KOPT-K1 (cell line): ENCODE measurements around the gene CRTC1.

Experiments used
- H3K27ac ChIP-seq: fragments of 200-600 bp; sonication (generic); 2 replicates; pipeline ENCODE4 v1.5.1; 2016; ENCODE audit warnings: antibody characterized with exemption, mild to moderate bottlenecking, low read depth, low read length; ENCODE audit not compliant: poor library complexity, severe bottlenecking
- H3K36me3 ChIP-seq: fragments of 200-600 bp; sonication (generic); 2 replicates; pipeline ENCODE4 v1.5.1; 2017; ENCODE audit warnings: antibody characterized with exemption, mild to moderate bottlenecking, low read length, moderate library complexity; ENCODE audit not compliant: insufficient read depth
- H3K9me3 ChIP-seq: fragments of 200-600 bp; sonication (generic); 2 replicates; pipeline ENCODE4 v1.5.1; 2017; ENCODE audit warnings: antibody characterized with exemption, low read length, mild to moderate bottlenecking; ENCODE audit not compliant: insufficient read depth, poor library complexity, severe bottlenecking

The CRTC1 gene

DNA sequence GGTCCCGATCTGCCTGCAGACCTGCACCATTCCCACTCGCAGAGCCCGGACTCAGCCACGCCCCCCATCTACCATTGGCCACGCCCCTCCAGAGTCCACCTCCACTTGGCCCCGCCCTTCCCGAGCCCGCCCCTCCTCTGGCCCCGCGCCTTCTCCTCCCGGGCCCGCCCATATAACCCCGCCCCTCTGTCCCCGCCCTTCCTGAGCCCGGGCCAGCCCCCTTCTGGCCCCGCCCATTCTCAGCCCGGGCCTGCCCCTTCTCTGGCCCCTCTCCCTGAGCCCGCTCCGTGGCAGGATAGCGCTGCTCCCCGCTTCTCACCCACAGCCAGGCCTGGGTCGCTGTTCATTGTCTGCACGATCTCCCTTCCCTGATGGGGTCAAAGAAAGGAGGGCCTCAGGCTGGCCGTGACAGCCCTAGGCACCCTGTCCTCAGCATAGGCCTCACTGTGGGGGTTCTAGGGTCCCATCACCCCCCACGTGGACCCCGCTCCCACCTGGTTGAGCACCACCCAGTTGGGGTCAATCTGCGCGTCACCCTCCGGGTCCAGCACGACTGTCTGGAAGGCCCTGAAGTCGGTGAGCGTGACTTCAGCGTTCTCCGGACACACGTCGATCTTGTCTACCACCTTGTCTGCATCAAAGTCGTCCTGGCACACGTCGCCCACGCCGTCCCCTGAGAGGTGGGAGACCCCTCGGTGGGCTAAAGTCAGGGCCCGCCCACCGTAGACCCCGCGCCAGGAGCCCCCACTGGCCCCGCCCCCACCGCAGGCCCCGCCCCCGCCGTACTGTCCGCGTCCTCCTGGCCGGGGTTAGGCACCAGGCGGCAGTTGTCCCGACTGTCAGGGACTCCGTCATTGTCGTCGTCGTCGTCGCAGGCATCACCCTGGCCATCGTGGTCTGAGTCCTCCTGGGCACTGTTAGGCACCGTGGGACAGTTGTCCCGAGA, 102.0 kb downstream of the CRTC1 start:
- no peaks in the 10 kb centered on the region for H3K36me3 ChIP-seq
- peaks cover 8% of the 10 kb centered on the region for H3K9me3 ChIP-seq
- H3K27ac ChIP-seq: no peak overlapping the region

DNA sequence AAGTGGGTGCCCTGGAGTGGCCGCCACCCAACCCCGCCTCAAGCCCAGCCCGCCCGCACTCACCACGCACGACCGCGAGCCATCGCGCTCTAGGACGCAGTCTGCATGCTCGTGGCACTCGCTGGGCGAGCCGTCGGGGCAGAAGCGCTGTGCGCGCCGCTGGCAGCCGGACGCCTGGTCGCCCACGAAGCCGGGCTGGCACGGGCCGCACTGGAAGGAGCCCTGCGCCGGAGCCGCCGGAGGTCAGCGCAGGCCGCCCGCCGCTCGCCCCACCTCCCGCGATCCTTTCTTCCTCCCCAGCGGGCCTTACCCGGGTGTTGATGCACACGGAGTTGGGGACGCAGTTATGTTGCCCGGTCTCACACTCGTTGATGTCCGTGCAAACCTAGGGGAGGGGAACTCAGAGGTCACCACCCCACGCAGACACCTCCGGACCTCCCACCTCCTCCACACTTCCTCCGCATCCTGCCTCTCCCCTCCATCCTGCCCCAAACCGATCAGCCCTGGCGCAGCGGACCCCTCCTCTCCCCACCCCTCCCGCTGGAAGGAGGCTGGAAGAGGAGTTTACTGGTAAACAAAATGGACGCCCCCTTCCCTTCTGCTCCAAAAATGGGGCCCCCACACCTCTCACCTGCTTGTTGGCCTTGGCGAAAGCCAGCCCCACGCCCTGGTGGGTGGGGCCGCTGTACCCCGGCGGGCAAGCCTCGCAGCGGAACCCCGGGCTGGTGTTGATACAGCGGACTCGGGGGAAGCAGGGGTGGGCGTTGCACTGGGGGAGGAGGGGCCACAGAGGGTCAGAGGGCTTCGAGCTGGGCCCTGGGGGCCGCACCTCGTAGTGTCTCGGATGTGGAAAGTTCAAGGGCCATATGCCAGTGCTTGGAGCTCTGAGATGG, 105.3 kb downstream of the CRTC1 start:
- Histone ChIP-seq H3K36me3 (no peaks in the 10 kb centered on the region), H3K27ac (no peak overlapping the region)

DNA sequence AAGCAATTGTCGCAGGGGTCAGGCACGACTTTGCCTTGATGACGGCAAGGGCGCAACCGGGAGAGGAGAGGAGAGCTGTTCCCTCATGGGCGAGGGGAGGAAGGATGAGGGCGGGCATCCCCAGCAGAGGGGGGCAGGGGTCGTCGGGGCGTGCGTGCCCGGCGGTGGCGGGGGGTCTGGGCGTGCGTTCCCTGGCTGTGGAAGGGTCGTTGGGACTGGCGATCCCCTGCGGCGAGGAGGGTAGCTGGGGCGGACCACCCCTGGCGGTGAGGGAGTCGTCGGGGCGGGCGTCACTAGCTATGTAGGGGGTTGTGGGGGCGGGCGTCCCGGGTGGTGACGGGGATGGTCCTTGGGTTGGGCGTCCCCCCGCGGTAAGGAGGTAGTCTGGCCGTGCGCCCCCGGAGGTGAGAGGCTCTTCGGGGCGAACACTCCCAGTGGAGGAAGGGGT, 106.0 kb downstream of the CRTC1 start:
- Histone ChIP-seq H3K9me3 (peaks cover 12% of the 10 kb centered on the region), H3K27ac (no peak overlapping the region), H3K36me3 (no peaks in the 10 kb centered on the region)

More for the DNA sequence above, 105.3 kb downstream of the CRTC1 start:
- H3K9me3 ChIP-seq: peaks cover 12% of the 10 kb centered on the region

DNA sequence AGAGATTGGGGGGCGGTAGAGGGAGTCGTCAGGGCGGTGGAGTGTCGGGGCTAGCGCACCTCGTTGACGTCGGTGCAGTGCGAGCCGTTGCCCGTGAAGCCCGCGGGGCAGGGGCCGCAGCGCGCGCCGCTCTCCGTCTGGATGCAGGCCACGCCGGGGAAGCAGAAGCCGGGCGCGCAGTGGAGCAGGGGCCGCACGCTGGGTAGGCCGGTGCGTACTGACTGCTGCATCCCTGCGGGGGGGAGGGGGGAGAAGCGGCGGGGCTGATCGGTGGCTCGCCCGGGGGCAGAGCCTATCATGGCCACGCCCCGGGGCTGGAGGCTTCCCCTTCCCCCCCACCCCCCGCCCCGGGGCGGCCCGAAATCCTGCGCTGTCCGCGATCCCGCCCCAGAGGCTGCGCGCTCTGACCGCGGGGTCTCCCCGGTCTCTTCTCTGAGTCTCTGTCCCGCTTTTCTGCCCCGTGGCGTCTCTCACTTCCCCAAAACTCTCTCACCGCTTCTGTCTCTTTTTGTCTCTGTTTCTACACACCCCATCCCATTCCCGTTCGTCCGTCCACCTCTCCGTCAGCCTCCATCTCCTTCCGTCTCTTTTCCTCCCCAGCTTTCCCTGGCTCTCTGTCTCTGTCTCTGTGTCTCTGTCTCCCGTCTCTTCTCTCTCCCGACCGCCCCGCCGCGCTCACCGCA, 106.5 kb downstream of the CRTC1 start:
- peaks cover 12% of the 10 kb centered on the region for H3K9me3 ChIP-seq
- no peaks in the 10 kb centered on the region for H3K36me3 ChIP-seq
- H3K27ac ChIP-seq: no peak overlapping the region

DNA sequence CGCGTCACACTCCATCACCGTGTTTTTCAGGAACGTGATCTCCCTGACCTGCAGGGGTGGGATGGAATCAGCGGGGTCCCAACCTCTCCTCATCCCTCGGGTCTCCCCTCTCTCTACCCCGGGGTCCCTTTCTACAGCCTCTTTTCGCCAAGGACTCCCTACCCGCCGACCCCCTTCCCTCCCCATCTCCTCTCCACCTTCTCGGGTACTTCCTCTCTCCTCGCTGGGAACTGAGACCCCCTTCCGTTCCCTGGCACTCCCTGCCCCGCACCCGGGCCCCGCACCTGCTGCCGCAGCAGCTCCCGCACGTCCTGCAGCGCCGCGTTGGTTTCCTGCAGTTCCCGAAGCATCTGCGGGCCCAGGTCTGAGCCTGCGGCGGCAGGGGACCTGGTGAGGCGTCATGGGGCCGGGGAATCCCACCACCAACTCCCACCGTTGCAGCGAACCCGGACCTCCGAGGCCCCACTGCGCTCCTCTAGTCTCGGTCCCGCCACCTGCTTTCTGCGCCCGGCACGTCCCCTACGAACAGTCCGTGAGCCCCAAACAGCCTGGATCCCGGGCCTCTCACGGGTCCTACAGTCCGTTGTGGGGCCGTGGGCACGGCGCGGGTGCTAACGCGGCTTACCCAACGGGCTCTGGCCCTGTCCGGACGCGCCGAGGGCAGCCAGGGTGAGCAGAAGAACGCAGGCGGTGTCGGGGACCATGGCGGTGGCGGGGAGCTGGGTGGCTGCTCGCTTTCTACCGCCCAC, 107.3 kb downstream of the CRTC1 start, which contains the start of gene COMP:
TSS of gene COMP (minus strand) at position 740 of the 749 bp plus-strand sequence. CDS start at position 704, 36 bp downstream.
- Histone ChIP-seq H3K27ac (no peak within 1 kb of the TSS), H3K9me3 (peaks cover 12% of the 10 kb centered on the region), H3K36me3 (no peaks in the 10 kb centered on the region)

DNA sequence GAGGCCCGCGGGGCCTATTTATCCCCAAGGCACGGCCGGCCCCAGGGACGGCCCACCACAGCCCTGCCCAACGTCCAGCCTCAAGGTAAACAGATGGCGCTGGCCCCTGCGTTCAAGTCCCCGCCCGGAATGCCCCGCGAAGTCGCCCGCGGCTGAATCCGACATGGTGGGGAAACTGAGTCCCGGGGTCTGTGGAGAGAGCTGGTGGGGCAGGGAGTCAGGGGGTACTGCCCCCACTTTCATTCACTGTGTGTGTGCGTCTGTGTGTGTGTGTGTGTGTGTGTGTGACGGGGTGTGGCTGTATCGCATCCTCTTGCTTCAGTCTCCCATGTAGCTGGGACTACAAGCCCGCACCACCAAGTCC, 107.8 kb downstream of the CRTC1 start:
- peaks cover 12% of the 10 kb centered on the region for H3K9me3 ChIP-seq
- no peak overlapping the region for H3K27ac ChIP-seq
- H3K36me3 ChIP-seq: no peaks in the 10 kb centered on the region

DNA sequence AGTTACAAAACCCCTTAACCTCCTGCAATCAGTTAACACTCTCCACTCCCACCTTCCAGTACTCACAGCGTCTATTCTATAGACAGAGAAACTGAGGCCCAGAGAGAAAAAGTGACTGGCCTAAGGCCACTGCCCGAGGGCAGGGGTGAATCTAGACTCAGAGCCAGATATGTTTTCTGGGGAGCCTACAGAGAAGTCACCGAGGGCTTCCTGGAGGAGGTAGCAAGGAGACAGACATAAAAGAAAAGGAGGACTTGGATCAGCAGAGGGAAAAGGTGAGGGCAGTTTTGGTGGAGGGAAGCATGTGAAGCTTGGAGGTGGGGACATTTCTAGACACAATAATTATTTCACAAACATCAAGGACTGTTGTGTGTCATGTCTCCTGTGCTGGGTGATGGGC, 109.2 kb downstream of the CRTC1 start:
- H3K36me3 ChIP-seq: no peaks in the 10 kb centered on the region
- no peak overlapping the region for H3K27ac ChIP-seq

DNA sequence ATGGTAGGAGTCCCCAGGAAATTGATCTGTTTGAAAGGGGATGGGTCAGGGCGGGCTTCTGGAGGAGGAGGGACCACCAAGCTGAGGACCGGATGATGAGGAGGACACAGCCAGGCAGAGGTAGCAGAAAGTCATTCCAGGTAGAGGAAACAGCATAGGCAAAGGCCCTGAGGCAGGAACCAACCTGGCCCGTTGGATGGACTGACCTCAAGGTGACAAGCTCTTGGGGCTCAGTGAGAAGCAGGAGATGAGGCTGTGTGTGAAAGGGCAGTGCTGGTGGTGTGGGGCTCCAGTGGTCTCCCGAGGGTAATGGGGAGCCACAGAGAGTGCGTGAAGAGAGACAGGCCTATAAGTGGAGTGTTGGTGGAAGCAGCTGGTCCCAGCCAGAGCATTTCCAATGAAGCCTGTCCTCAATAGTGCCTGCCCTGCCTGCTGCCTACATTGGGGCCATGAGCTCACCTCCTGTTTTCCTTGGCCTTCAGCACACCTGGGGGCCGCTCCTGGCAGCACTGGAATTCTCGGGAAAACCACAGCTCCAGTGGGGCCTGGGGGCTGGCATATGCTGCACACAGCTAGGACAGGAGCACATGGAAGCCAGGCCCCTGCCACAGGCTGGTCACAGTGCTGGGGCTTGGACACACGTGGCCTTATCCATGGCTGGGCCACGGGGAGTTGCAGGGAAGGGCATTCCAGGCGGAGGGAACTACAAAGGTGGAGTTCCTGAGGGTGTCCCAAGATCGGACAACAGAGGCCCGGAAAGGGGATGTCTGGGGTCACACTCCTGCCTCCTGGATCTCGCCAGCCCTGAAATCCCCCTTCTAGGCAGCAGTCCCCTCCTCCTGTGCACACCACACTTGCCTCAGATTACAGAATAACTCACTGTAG, 109.9 kb downstream of the CRTC1 start:
- no peaks in the 10 kb centered on the region for H3K36me3 ChIP-seq
- H3K9me3 ChIP-seq: peaks cover 12% of the 10 kb centered on the region
- no peak overlapping the region for H3K27ac ChIP-seq

More for the DNA sequence above, 109.2 kb downstream of the CRTC1 start:
- H3K9me3 ChIP-seq: peaks cover 12% of the 10 kb centered on the region

DNA sequence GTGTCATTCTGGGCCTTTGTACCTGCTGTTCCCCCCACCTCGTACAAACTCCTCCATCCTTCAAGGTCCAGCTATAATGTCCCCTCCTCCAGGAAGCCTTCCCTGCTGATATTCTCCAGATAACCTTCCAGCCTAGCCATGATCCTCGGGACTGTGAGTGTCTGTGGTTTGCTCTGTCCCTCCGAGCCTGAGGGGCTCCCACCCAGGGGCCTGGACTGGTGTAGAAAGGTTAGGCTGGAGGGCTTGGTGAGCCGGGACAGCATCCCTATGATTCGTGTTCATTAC, 110.5 kb downstream of the CRTC1 start:
- Histone ChIP-seq H3K27ac (no peak overlapping the region), H3K36me3 (no peaks in the 10 kb centered on the region), H3K9me3 (peaks cover 8% of the 10 kb centered on the region)

DNA sequence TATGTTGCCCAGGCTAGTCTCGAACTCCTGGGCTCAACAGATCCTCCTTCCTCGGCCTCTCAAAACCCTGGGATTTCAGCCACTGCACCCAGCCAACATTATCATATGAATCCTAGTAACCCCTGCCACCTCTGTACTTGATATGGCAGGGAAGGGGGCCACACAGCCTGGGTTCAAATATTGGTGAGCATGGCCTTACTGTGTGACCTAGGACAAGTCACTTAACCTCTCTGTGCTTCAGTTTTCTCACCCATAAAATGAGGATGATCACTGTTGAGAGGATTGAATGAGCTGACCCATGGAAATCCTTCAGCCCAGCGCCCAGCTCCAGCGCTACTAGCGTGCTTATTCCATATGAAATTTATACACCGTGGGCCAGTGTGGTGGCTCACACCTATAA, 111.2 kb downstream of the CRTC1 start:
- Histone ChIP-seq H3K27ac (no peak overlapping the region), H3K36me3 (no peaks in the 10 kb centered on the region), H3K9me3 (peaks cover 5% of the 10 kb centered on the region)

DNA sequence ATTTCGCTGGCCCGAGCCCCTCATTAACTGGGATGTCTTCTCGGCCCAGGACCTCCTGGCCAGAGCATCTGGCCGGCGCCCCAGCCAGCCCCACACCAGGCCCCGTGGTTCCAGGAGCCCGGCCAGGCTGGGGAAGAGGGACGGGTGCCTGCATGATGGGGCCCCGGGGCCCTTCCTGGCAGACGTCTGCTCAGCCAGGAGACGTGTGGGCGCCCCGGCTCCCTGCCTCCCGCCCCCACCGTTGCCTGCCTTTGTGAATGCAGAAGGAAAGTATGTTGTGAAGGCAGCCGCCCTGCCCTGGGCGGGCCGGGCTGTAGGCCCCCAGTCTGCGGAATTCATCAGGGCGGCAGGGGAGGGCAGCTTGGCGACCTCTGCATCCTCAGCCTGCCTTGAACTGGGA, 112.1 kb downstream of the CRTC1 start:
- H3K27ac ChIP-seq: no peak overlapping the region
- no peaks in the 10 kb centered on the region for H3K36me3 ChIP-seq
- peaks cover 3% of the 10 kb centered on the region for H3K9me3 ChIP-seq

DNA sequence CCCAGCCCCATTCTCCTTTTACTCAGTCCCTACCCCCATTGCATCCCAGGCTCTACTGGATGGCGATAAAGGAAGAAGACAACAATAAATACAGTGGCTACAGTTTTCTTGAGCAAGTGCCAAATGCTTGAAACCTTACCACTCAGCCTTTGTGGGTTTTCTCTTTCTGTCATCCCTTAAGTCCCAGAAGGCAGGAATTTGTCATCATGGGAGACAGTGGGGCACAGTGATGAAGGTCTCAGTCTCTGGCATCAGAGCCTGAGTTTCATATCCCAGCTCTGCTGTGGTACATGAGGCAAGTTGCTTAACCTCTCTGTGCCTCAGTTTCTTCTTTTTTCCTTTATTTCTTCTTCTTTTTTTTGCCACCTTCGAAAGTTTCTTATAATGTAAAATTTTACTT, 112.8 kb downstream of the CRTC1 start:
- no peaks in the 10 kb centered on the region for H3K36me3 ChIP-seq
- no peak overlapping the region for H3K27ac ChIP-seq

DNA sequence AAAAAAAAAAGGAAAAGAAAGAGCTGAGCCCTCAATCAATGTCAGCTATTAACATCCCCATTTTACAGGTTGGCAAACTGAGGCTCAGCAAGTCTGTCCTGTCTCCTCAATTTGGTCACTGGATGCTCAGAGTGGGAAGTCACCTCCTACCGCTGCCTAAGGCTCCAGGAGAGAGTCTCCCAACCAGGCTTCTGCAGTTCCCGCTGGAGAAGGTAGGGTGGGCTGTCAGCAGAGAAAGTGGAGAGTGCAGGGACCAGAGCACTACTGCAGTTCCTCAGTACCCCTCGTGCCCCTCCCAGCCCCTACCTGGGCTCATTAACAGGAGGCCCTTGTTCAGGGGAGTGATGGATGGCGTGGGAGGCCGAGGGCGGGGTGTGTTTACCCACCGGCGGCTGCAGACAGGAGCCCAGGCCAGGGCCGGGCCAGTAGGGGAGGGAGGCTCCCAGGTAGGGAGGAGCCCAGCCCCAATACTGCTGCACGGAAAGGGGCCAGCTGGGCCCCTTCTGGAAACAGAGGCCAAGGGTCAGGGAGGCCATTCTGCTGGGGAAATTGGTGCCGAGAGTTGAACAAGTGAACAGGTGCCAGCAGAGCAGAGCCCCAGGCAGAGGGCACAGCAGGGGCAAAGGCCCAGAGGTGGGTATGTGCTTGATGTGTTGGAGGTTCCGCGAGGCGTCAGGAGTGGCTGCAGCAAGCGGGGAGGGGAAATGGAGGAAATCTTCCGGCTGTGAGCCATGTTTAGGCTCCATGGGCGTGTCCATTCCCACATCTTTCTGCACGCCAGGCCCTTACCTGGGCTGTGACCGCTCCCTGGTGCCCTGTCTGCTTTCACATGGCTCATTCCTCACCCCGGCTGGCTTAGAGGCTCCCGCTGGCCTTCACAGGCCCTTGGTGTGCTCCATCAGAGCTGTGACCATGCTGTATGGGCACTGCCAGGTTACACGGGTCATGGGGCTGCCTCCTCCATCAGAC, 115.2 kb downstream of the CRTC1 start:
- H3K9me3 ChIP-seq: no peaks in the 10 kb centered on the region
- no peaks in the 10 kb centered on the region for H3K36me3 ChIP-seq
- H3K27ac ChIP-seq: no peak overlapping the region

More for the DNA sequence above, 112.8 kb downstream of the CRTC1 start:
- H3K9me3 ChIP-seq: no peaks in the 10 kb centered on the region
